ENCODE data around the gene BOLA1. TPM values are rescaled to one million over a fixed set of nuclear protein-coding genes. Genes with fewer than 3 reads are reported as not detected.

The BOLA1 gene
- total and polyA plus RNA-seq, 2 of the 13 experiments (the other 11 are each of a cell fraction or from before 2014, with no cell fraction given): 3.2 to 4.2 TPM

GRCh38 chr1:149887456-149888246 is 11.7 kb upstream of the BOLA1 start (continued):
- TF ChIP-seq BRF2 (CRISPR knock-in tag; IDR thresholded peaks at IDR 0.05): no peak; the same call in 1 of the 2 replicates
- no peak for TF ChIP-seq KAT7 (CRISPR knock-in tag; IDR thresholded peaks at IDR 0.05; ENCODE audit: borderline replicate concordance)
- no peak for TF ChIP-seq ZNF563 (CRISPR knock-in tag; IDR thresholded peaks at IDR 0.05)
- no peak; the same call in 1 of the 2 replicates for TF ChIP-seq TFDP1 (CRISPR knock-in tag; IDR thresholded peaks at IDR 0.05; ENCODE audit: borderline replicate concordance)
- TF ChIP-seq PHF5A (CRISPR knock-in tag; IDR thresholded peaks at IDR 0.05; ENCODE audit: low read depth, unreplicated experiment): no peak
- no peak for TF ChIP-seq KAT8 (CRISPR knock-in tag; IDR thresholded peaks at IDR 0.05)
- no peak for TF ChIP-seq ZNF704 (CRISPR knock-in tag; IDR thresholded peaks at IDR 0.05; ENCODE audit: borderline replicate concordance)
- no peak for TF ChIP-seq GLMP (CRISPR knock-in tag; IDR thresholded peaks at IDR 0.05; ENCODE audit: borderline replicate concordance)
- TF ChIP-seq TEF (CRISPR knock-in tag; IDR thresholded peaks at IDR 0.05): no peak
- TF ChIP-seq BRCA1 (CRISPR knock-in tag; IDR thresholded peaks at IDR 0.05): no peak
- TF ChIP-seq ZNF790 (CRISPR knock-in tag; IDR thresholded peaks at IDR 0.05; ENCODE audit: borderline replicate concordance): no peak
- TF ChIP-seq NFYB (CRISPR knock-in tag; IDR thresholded peaks at IDR 0.05): peak; percentile 86
- no peak for TF ChIP-seq HDAC2 (CRISPR knock-in tag; IDR thresholded peaks at IDR 0.05)
- TF ChIP-seq DNMT3B (CRISPR knock-in tag; conservative IDR thresholded peaks at IDR 0.05): no peak
- TF ChIP-seq ZNF850 (CRISPR knock-in tag; conservative IDR thresholded peaks at IDR 0.05): no peak; the same call in 1 of the 2 replicates
- TF ChIP-seq MTF2 (CRISPR knock-in tag; IDR thresholded peaks at IDR 0.05; ENCODE audit: borderline replicate concordance): no peak
- no peak for TF ChIP-seq TCF7 (IDR thresholded peaks at IDR 0.05; ENCODE audit: low read depth)
- no peak for TF ChIP-seq TIGD3 (CRISPR knock-in tag; IDR thresholded peaks at IDR 0.05; ENCODE audit: borderline replicate concordance)
- no peak for TF ChIP-seq TBL1XR1 (IDR thresholded peaks at IDR 0.05; ENCODE audit: borderline replicate concordance, low read length, partially characterized antibody)
- no peak for TF ChIP-seq ZBTB49 (CRISPR knock-in tag; IDR thresholded peaks at IDR 0.05; ENCODE audit: borderline replicate concordance)

Measured in HepG2 (cell line).